ENCODE results near the gene MGAT3. TPM values are rescaled to one million over a fixed set of nuclear protein-coding genes. Genes with fewer than 3 reads are reported as not detected.

MGAT3 gene
- total and polyA plus RNA-seq, 9 donors: 0.91 to 5.9 (median 2.1) TPM

GRCh38 chr22:39489094-39490068 is 32.6 kb downstream of the MGAT3 start:
- Histone ChIP-seq H3K36me3 (no peaks in the 10 kb centered on the region), H3K9me3 (no peaks in the 10 kb centered on the region), H3K4me3 (no peak overlapping the region), H3K27me3 (no peaks in the 10 kb centered on the region), H3K27ac (no peak overlapping the region), H3K4me1 (ENCODE audit: insufficient read depth) (peaks cover 2% of the 10 kb centered on the region)
- 82 to 88% (median 84%) methylated on average over 17 of the region's 17 CpGs for WGBS, 3 donors
- no peak for DNase-seq
- intact Hi-C loops (cut with DNase I): no loop called here
- TF ChIP-seq EP300 (IDR thresholded peaks at IDR 0.05) (no peak), CTCF (IDR thresholded peaks at IDR 0.05) (no peak), POLR2A (IDR thresholded peaks at IDR 0.05) (no peak)

- intact Hi-C loops (cut with DNase I): no loop called here
- peak; percentile 57 to 75 (median 61) for DNase-seq
- TF ChIP-seq EP300 (IDR thresholded peaks at IDR 0.05) (no peak), POLR2A (IDR thresholded peaks at IDR 0.05) (no peak), CTCF (IDR thresholded peaks at IDR 0.05) (no peak)
- Histone ChIP-seq H3K36me3 (no peaks in the 10 kb centered on the region), H3K27me3 (no peaks in the 10 kb centered on the region), H3K4me1 (ENCODE audit: insufficient read depth) (peaks cover 2% of the 10 kb centered on the region), H3K9me3 (no peaks in the 10 kb centered on the region), H3K27ac (no peak overlapping the region), H3K4me3 (no peak overlapping the region)
- WGBS, 3 donors: 55 to 63% (median 62%) methylated on average over 13 of the region's 13 CpGs
These were observed 33.5 kb downstream of the MGAT3 start for GRCh38 chr22:39490135-39490798.

GRCh38 chr22:39490966-39491680 is 34.3 kb downstream of the MGAT3 start:
- no peak for DNase-seq
- TF ChIP-seq POLR2A (IDR thresholded peaks at IDR 0.05) (no peak), CTCF (IDR thresholded peaks at IDR 0.05) (no peak), EP300 (IDR thresholded peaks at IDR 0.05) (no peak)
- Histone ChIP-seq H3K4me3 (no peak overlapping the region), H3K27me3 (no peaks in the 10 kb centered on the region), H3K27ac (no peak overlapping the region), H3K36me3 (no peaks in the 10 kb centered on the region), H3K4me1 (ENCODE audit: insufficient read depth) (peaks cover 2% of the 10 kb centered on the region), H3K9me3 (no peaks in the 10 kb centered on the region)
- intact Hi-C loops (cut with DNase I): no loop called here
- WGBS, 3 donors: 81 to 82% (median 82%) methylated on average over 9 of the region's 9 CpGs

- TF ChIP-seq CTCF (IDR thresholded peaks at IDR 0.05) (no peak), EP300 (IDR thresholded peaks at IDR 0.05) (no peak), POLR2A (IDR thresholded peaks at IDR 0.05) (no peak)
- Histone ChIP-seq H3K4me3 (no peak overlapping the region), H3K27me3 (no peaks in the 10 kb centered on the region), H3K4me1 (ENCODE audit: insufficient read depth) (peaks cover 2% of the 10 kb centered on the region), H3K27ac (no peak overlapping the region), H3K9me3 (no peaks in the 10 kb centered on the region), H3K36me3 (no peaks in the 10 kb centered on the region)
- 85 to 86% (median 86%) methylated on average over 6 of the region's 6 CpGs for WGBS, 3 donors
- intact Hi-C loops (cut with DNase I): no loop called here
- DNase-seq: no peak
These were observed 34.9 kb downstream of the MGAT3 start for GRCh38 chr22:39491696-39492095.
